Measurements from ENCODE around the gene FNDC5. TPM values are rescaled to one million over a fixed set of nuclear protein-coding genes. Genes with fewer than 3 reads are reported as not detected.
A peak's percentile ranks its signal among the peaks of the same experiment; 100 is the strongest.

Gene FNDC5
- total and polyA plus RNA-seq, 9 of the 15 experiments (the other 6 are each of a cell fraction or from before 2014, with no cell fraction given): 0.06 to 2.1 (median 0.22) TPM

GRCh38 chr1:32876341-32877210 is 5.9 kb upstream of the FNDC5 start (continued):
- TF ChIP-seq, protein P1, sequence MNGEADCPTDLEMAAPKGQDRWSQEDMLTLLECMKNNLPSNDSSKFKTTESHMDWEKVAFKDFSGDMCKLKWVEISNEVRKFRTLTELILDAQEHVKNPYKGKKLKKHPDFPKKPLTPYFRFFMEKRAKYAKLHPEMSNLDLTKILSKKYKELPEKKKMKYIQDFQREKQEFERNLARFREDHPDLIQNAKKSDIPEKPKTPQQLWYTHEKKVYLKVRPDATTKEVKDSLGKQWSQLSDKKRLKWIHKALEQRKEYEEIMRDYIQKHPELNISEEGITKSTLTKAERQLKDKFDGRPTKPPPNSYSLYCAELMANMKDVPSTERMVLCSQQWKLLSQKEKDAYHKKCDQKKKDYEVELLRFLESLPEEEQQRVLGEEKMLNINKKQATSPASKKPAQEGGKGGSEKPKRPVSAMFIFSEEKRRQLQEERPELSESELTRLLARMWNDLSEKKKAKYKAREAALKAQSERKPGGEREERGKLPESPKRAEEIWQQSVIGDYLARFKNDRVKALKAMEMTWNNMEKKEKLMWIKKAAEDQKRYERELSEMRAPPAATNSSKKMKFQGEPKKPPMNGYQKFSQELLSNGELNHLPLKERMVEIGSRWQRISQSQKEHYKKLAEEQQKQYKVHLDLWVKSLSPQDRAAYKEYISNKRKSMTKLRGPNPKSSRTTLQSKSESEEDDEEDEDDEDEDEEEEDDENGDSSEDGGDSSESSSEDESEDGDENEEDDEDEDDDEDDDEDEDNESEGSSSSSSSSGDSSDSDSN (IDR thresholded peaks at IDR 0.05; ENCODE audit: borderline replicate concordance in 1 of 2, low read depth in 2 of 2, low read length in 2 of 2): no peak
- TF ChIP-seq SMC3 (conservative IDR thresholded peaks at IDR 0.05; ENCODE audit: insufficient read depth, low read depth, low read length): peak; percentile 85
- TF ChIP-seq POLR3A (IDR thresholded peaks at IDR 0.05; ENCODE audit: borderline replicate concordance, extremely low read depth, insufficient read depth, insufficient read length): no peak
- no peak for TF ChIP-seq PHTF2 (CRISPR knock-in tag; IDR thresholded peaks at IDR 0.05)
- TF ChIP-seq CAMTA2 (CRISPR knock-in tag; conservative IDR thresholded peaks at IDR 0.05): no peak
- no peak for TF ChIP-seq HEY1 (CRISPR knock-in tag; IDR thresholded peaks at IDR 0.05; ENCODE audit: borderline replicate concordance)
- TF ChIP-seq SPI1 (IDR thresholded peaks at IDR 0.05; ENCODE audit: borderline replicate concordance, low read depth, low read length): no peak
- TF ChIP-seq POLR3G (IDR thresholded peaks at IDR 0.05; ENCODE audit: extremely low read depth, insufficient read length, insufficient replicate concordance): no peak
- no peak for TF ChIP-seq DPF2 (IDR thresholded peaks at IDR 0.05)
- 0 out of 2 replicates have a peak, but pooled peaks have one; percentile 34 for TF ChIP-seq XRCC5 (IDR thresholded peaks at IDR 0.05; ENCODE audit: low read depth, low read length)
- no peak for TF ChIP-seq ATF1 (CRISPR knock-in tag; IDR thresholded peaks at IDR 0.05)
- TF ChIP-seq ATF1 (tag; IDR thresholded peaks at IDR 0.05): peak; percentile 62; the same call in 1 of the 2 replicates
- TF ChIP-seq ZNF217 (CRISPR knock-in tag; IDR thresholded peaks at IDR 0.05): no peak
- TF ChIP-seq ZBTB7A (IDR thresholded peaks at IDR 0.05; ENCODE audit: borderline replicate concordance, control insufficient read depth, low read depth, low read length): peak; percentile 78
- no peak for TF ChIP-seq PML (IDR thresholded peaks at IDR 0.05; ENCODE audit: low read length)
- TF ChIP-seq, protein P2, sequence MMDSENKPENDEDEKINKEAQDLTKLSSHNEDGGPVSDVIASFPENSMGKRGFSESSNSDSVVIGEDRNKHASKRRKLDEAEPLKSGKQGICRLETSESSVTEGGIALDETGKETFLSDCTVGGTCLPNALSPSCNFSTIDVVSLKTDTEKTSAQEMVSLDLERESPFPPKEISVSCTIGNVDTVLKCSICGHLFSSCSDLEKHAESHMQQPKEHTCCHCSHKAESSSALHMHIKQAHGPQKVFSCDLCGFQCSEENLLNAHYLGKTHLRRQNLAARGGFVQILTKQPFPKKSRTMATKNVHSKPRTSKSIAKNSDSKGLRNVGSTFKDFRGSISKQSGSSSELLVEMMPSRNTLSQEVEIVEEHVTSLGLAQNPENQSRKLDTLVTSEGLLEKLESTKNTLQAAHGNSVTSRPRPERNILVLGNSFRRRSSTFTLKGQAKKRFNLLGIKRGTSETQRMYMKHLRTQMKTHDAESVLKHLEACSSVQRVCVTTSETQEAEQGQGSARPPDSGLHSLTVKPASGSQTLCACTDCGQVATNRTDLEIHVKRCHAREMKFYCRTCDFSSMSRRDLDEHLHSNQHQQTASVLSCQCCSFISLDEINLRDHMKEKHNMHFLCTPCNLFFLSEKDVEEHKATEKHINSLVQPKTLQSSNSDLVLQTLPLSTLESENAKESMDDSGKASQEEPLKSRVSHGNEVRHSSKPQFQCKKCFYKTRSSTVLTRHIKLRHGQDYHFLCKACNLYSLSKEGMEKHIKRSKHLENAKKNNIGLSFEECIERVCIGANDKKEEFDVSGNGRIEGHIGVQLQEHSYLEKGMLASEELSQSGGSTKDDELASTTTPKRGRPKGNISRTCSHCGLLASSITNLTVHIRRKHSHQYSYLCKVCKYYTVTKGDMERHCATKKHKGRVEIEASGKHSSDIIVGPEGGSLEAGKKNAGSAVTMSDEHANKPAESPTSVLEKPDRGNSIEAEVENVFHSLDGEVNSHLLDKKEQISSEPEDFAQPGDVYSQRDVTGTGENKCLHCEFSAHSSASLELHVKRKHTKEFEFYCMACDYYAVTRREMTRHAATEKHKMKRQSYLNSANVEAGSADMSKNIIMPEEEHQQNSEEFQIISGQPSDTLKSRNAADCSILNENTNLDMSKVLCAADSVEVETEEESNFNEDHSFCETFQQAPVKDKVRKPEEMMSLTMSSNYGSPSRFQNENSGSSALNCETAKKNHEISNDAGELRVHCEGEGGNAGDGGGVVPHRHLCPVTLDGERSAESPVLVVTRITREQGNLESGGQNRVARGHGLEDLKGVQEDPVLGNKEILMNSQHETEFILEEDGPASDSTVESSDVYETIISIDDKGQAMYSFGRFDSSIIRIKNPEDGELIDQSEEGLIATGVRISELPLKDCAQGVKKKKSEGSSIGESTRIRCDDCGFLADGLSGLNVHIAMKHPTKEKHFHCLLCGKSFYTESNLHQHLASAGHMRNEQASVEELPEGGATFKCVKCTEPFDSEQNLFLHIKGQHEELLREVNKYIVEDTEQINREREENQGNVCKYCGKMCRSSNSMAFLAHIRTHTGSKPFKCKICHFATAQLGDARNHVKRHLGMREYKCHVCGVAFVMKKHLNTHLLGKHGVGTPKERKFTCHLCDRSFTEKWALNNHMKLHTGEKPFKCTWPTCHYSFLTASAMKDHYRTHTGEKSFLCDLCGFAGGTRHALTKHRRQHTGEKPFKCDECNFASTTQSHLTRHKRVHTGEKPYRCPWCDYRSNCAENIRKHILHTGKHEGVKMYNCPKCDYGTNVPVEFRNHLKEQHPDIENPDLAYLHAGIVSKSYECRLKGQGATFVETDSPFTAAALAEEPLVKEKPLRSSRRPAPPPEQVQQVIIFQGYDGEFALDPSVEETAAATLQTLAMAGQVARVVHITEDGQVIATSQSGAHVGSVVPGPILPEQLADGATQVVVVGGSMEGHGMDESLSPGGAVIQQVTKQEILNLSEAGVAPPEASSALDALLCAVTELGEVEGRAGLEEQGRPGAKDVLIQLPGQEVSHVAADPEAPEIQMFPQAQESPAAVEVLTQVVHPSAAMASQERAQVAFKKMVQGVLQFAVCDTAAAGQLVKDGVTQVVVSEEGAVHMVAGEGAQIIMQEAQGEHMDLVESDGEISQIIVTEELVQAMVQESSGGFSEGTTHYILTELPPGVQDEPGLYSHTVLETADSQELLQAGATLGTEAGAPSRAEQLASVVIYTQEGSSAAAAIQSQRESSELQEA (IDR thresholded peaks at IDR 0.05; ENCODE audit: low read depth): no peak
- TF ChIP-seq ZNF239 (CRISPR knock-in tag; IDR thresholded peaks at IDR 0.05): no peak
- TF ChIP-seq ZNF263 (CRISPR knock-in tag; IDR thresholded peaks at IDR 0.05; ENCODE audit: borderline replicate concordance): no peak; the same call in 1 of the 2 replicates
- TF ChIP-seq YBX1 (IDR thresholded peaks at IDR 0.05): no peak

Measured in K562 (cell line).